A549 (cell line): ENCODE results near the gene AAGAB. TPM values are rescaled to one million over a fixed set of nuclear protein-coding genes. Genes with fewer than 3 reads are reported as not detected.

ENCODE experiments used
- ATAC-seq, 2 experiments: fragments of 200-7000 bp in 1 of 2; fragments of >200 bp in 1 of 2; cut with Nextera tagmentation in 1 of 2; cut with Tn5 transposase in 1 of 2; 3 replicates each; pipeline versions ENCODE4 v1.8.0 to v1.9.1; 2018 to 2020; ENCODE audit warnings: mild to moderate bottlenecking in 1 of 2, moderate library complexity in 1 of 2
- CTCF ChIA-PET: fragments of 300-600 bp; sonication (Branson Sonifier 250); formaldehyde crosslinking; extraction: SDS; loops from one replicate; lab custom pipeline; 2021; ENCODE audit warnings: antibody characterized with exemption, inconsistent platforms; lab: Yijun Ruan, JAX
- POLR2A ChIA-PET: fragments of 350-600 bp; formaldehyde crosslinking; extraction: SDS; loops from one replicate; lab custom pipeline; 2021; ENCODE audit warnings: antibody characterized with exemption, inconsistent platforms; lab: Yijun Ruan, JAX
- DNase-seq, 2 experiments: peaks; one replicate each; pipeline versions ENCODE4 v3.0.0 to v3.0.0-alpha.2; 2011 to 2016; ENCODE audit warnings: low read depth in 1 of 2, low spot score in 1 of 2
- FAIRE-seq: peaks from 2 replicates; lab custom pipeline; 2011; peaks lifted over from hg19 to GRCh38; lab: Jason Lieb, UNC
- H3K27ac ChIP-seq, 2 experiments: fragments of >200 bp; sonication (Bioruptor Twin); formaldehyde crosslinking; 3 replicates each; pipeline ENCODE4 v1.5.1; 2016 to 2017
- H3K4me1 ChIP-seq: fragments of >200 bp; sonication (Bioruptor Twin); formaldehyde crosslinking; 3 replicates; pipeline ENCODE4 v1.6.1; 2016
- H3K4me2 ChIP-seq: fragments of >200 bp; sonication (Bioruptor Twin); formaldehyde crosslinking; 3 replicates; pipeline ENCODE4 v1.6.1; 2016
- H3K4me3 ChIP-seq: fragments of >200 bp; sonication (Bioruptor Twin); formaldehyde crosslinking; 3 replicates; pipeline ENCODE4 v1.5.1; 2016
- H3K9me3 ChIP-seq: fragments of >200 bp; sonication (Bioruptor Twin); formaldehyde crosslinking; 3 replicates; pipeline ENCODE4 v1.6.1; 2016
- CEBPB ChIP-seq, 2 experiments: fragments of >200 bp in 1 of 2; sonication (Bioruptor Twin) in 1 of 2; formaldehyde crosslinking in 1 of 2; IDR thresholded peaks; 2 replicates each; pipeline ENCODE4 v1.6.1; 2012 to 2016
- CTCF ChIP-seq: fragments of >200 bp; sonication (Bioruptor Twin); formaldehyde crosslinking; IDR thresholded peaks from 3 replicates; pipeline ENCODE4 v1.5.1; 2016
- FOXS1 ChIP-seq: fragments of 250-450 bp; sonication (Bioruptor Pico); IDR thresholded peaks from 2 replicates; pipeline ENCODE4 v1.5.0; 2020; ENCODE audit warnings: mild to moderate bottlenecking, moderate library complexity
- HOXB5 ChIP-seq: fragments of 250-450 bp; sonication (Bioruptor Pico); IDR thresholded peaks from 2 replicates; pipeline ENCODE4 v1.5.0; 2020; ENCODE audit warnings: mild to moderate bottlenecking, moderate library complexity
- JUN ChIP-seq, 2 experiments: fragments of >200 bp; sonication (Bioruptor Twin); formaldehyde crosslinking; IDR thresholded peaks; 2 replicates in 1 of 2; 3 replicates in 1 of 2; pipeline ENCODE4 v1.6.1; 2016 to 2017
- KDM1A ChIP-seq: fragments of 200-600 bp; sonication (generic); IDR thresholded peaks from 2 replicates; pipeline ENCODE4 v1.6.1; 2016; ENCODE audit warnings: low read depth, mild to moderate bottlenecking
- PBX3 ChIP-seq: IDR thresholded peaks from 2 replicates; pipeline ENCODE4 v1.6.1; 2012
- RAD21 ChIP-seq, 2 experiments: fragments of >200 bp in 1 of 2; sonication (Bioruptor Twin) in 1 of 2; formaldehyde crosslinking in 1 of 2; IDR thresholded peaks in 1 of 2; conservative IDR thresholded peaks in 1 of 2; 2 replicates in 1 of 2; 3 replicates in 1 of 2; pipeline ENCODE4 v1.6.1; 2012 to 2018; ENCODE audit warnings: inconsistent platforms in 1 of 2
- RFX5 ChIP-seq: fragments of 450-650 bp; IDR thresholded peaks from 2 replicates; pipeline ENCODE4 v1.7.1; 2014; ENCODE audit warnings: antibody characterized with exemption, mild to moderate bottlenecking, moderate library complexity
- SMC3 ChIP-seq: fragments of >200 bp; sonication (Bioruptor Twin); formaldehyde crosslinking; IDR thresholded peaks from 3 replicates; pipeline ENCODE4 v1.6.1; 2018; ENCODE audit warnings: inconsistent platforms
- ZNF302 ChIP-seq: fragments of 250-450 bp; sonication (Bioruptor Pico); IDR thresholded peaks from 2 replicates; pipeline ENCODE4 v1.9.0; 2021; ENCODE audit warnings: inconsistent platforms, mild to moderate bottlenecking, moderate library complexity
- WGBS: methylation state at CpG from one replicate; pipeline ENCODE4 v1.1.6; 2017; ENCODE audit errors: missing lambda C conversion rate; 5-methylcytosine and 5-hydroxymethylcytosine counted together
- polyA plus RNA-seq, 4 experiments: library from polyadenylated mRNA; depleted of rRNA in 3 of 4; stranded (reverse); fragments of >200 nt; fragmentation: RNase III in 1 of 4; extraction: RNeasy Plus Mini Kit Qiagen cat#74134 plus additional on column Dnase treatment in 1 of 4; gene quantifications; 2 replicates in 3 of 4; 3 replicates in 1 of 4; pipeline ENCODE4 v1.2.3, GENCODE V29; 2011 to 2017

AAGAB gene
- polyA plus RNA-seq, 2 of the 4 experiments (the other 2 are of a cell fraction): 68.9 to 107 TPM

- H3K4me2 ChIP-seq: no peak overlapping the region
- TF ChIP-seq CEBPB (IDR thresholded peaks at IDR 0.05): no peak
- TF ChIP-seq FOXS1 (CRISPR knock-in tag): no peak
- 0 out of 5 replicates have a peak, but pooled peaks of 1 of the 2 experiments have one; percentile 7 for TF ChIP-seq JUN (IDR thresholded peaks at IDR 0.05)
- TF ChIP-seq, all 56 proteins: peak for 1
- CTCF ChIA-PET: interaction anchor here (1.0 to 1.2 kb wide), 3 partner anchors 17 to 238 kb away, joined by 3 to 6 read pairs (median 4); no protein-coding TSS in a partner anchor
- Histone ChIP-seq H3K4me3 (no peak overlapping the region), H3K9me3 (no peaks in the 10 kb centered on the region), H3K4me1 (peaks cover 50% of the 10 kb centered on the region), H3K27ac (peak overlapping the region in 1 of 2 experiments; percentile 15; a peak in 3 of 6 replicates)
- WGBS: 91% methylated on average over 18 of the region's 18 CpGs
- DNase-seq: peak in 1 of 2 experiments; percentile 9
- POLR2A ChIA-PET: interaction anchor here (0.7 kb wide), 1 partner anchor 10 kb away, joined by 4 read pairs; no protein-coding TSS in a partner anchor
- no peak for ATAC-seq
- no peak for FAIRE-seq
Measured at GRCh38 chr15:67184208-67184925, 70.1 kb downstream of the AAGAB start.

GRCh38 chr15:67183443-67184169 lies 70.9 kb downstream of the AAGAB start:
- ATAC-seq: no peak
- CTCF ChIA-PET: interaction anchor here (0.7 to 1.2 kb wide), 4 partner anchors 9 to 238 kb away, joined by 3 to 6 read pairs (median 4); no protein-coding TSS in a partner anchor
- no peak for FAIRE-seq
- Histone ChIP-seq H3K4me3 (no peak overlapping the region), H3K4me2 (no peak overlapping the region), H3K4me1 (peaks cover 54% of the 10 kb centered on the region), H3K9me3 (no peaks in the 10 kb centered on the region), H3K27ac (peak overlapping the region in 1 of 2 experiments; percentile 30; a peak in 3 of 6 replicates)
- 85% methylated on average over 7 of the region's 7 CpGs for WGBS
- POLR2A ChIA-PET: interaction anchor here (0.7 kb wide), 1 partner anchor 9 kb away, joined by 4 read pairs; no protein-coding TSS in a partner anchor
- TF ChIP-seq HOXB5 (CRISPR knock-in tag) (no peak), CTCF (no peak), SMC3 (no peak), CEBPB (IDR thresholded peaks at IDR 0.05) (0 out of 4 replicates have a peak, but pooled peaks of 1 of the 2 experiments have one; percentile 11), KDM1A (no peak)
- DNase-seq: peak in 1 of 2 experiments; percentile 10

GRCh38 chr15:67181221-67181639 lies 73.2 kb downstream of the AAGAB start:
- POLR2A ChIA-PET: interaction anchor here (0.7 kb wide), 1 partner anchor 132 kb away, joined by 4 read pairs; no protein-coding TSS in a partner anchor

More at GRCh38 chr15:67181221-67181639, 73.2 kb downstream of the AAGAB start:
- TF ChIP-seq RAD21 (conservative IDR thresholded peaks at IDR 0.05 in 1 of 2, IDR thresholded peaks at IDR 0.05 in 1 of 2): peak; percentile 28 to 31; a peak in 3 of 5 replicates
- no peak for TF ChIP-seq ZNF302 (CRISPR knock-in tag)
- TF ChIP-seq JUN (IDR thresholded peaks at IDR 0.05): peak in 1 of 2 experiments; percentile 42; a peak in 1 of 5 replicates
- TF ChIP-seq PBX3: no peak
- no peak for TF ChIP-seq RFX5
- peak; percentile 21; the same call in 1 of the 3 replicates for TF ChIP-seq SMC3
- TF ChIP-seq, all 56 proteins: peak for 3
- Histone ChIP-seq H3K4me2 (no peak overlapping the region), H3K9me3 (no peaks in the 10 kb centered on the region), H3K4me3 (no peak overlapping the region), H3K27ac (peak overlapping the region in 1 of 2 experiments; percentile 84; a peak in 3 of 6 replicates), H3K4me1 (peaks cover 74% of the 10 kb centered on the region)
- DNase-seq (no peak), FAIRE-seq (no peak), ATAC-seq (0 out of 6 replicates have a peak, but pooled peaks of 1 of the 2 experiments have one; percentile 4)
- CTCF ChIA-PET: interaction anchor here (1.0 to 1.3 kb wide), 5 partner anchors 8 to 237 kb away, joined by 3 to 4 read pairs (median 3); no protein-coding TSS in a partner anchor
- WGBS: 95% methylated on average over 13 of the region's 15 CpGs
